ENCODE measurements around the gene PIGQ.

GRCh38 chr16:572865-573650 lies 3.3 kb downstream of the PIGQ start:
- no peak for TF ChIP-seq CTCF (IDR thresholded peaks at IDR 0.05)
- TF ChIP-seq REST (IDR thresholded peaks at IDR 0.05; ENCODE audit: insufficient read depth in 1 of 2, low read depth in 2 of 2, low read length in 1 of 2): no peak
- TF ChIP-seq POLR2AphosphoS5 (IDR thresholded peaks at IDR 0.05; ENCODE audit: low read depth, low read length): no peak
- no peak for TF ChIP-seq SIN3A (IDR thresholded peaks at IDR 0.05; ENCODE audit: borderline replicate concordance, insufficient read depth, low read depth, low read length)
